ENCODE results near the gene TNIP2.
"Not testable (repeated sequence)": the region's sequence is repeated elsewhere in the genome, so short reads cannot be mapped to it uniquely, and the experiment has no call there.

The TNIP2 gene

DNA sequence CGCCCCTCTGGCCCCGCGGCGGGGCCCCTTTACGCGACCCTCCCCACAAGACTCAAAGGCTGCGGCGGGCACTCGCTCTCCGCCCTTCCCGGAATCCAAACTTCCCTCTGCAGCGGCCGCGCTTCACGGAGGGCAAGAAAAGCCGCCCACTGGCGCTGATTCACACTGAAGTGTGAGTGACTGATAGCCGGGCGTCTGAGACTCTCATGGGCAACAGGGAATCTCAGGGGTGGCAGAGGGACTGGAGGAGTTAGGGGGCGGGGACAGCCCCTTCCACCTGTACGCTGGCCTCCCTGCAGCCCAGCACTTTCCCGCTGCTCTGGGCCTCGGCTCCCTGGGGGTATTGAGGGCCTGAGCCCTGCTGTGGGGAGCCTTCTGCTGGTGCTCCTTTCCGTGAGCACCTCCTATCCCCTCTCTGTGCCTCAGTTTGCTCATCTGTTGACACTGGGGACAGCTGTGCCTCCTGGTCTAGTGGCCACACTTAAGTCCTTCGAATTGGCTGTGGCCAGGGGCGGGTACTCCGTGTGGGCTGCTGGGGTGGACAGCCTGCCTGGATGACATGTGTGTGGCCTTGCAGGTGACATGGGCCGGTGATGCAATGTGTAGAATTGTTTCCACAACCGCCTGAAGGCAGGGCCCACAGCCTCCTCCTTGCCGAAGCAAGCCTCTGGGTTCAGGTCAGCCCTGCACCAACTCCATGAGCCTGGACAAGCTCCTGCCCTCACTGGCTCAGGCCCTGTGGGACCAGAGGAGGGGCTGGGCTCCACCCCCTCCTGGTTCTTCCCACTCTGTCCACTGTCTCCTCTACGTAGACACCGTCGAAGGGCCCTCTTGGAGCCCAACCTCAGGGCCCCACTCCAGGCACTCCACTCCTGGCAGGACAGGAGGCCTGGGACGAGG, 37.7 kb upstream of the TNIP2 start:
- DNase-seq: no peak

DNA sequence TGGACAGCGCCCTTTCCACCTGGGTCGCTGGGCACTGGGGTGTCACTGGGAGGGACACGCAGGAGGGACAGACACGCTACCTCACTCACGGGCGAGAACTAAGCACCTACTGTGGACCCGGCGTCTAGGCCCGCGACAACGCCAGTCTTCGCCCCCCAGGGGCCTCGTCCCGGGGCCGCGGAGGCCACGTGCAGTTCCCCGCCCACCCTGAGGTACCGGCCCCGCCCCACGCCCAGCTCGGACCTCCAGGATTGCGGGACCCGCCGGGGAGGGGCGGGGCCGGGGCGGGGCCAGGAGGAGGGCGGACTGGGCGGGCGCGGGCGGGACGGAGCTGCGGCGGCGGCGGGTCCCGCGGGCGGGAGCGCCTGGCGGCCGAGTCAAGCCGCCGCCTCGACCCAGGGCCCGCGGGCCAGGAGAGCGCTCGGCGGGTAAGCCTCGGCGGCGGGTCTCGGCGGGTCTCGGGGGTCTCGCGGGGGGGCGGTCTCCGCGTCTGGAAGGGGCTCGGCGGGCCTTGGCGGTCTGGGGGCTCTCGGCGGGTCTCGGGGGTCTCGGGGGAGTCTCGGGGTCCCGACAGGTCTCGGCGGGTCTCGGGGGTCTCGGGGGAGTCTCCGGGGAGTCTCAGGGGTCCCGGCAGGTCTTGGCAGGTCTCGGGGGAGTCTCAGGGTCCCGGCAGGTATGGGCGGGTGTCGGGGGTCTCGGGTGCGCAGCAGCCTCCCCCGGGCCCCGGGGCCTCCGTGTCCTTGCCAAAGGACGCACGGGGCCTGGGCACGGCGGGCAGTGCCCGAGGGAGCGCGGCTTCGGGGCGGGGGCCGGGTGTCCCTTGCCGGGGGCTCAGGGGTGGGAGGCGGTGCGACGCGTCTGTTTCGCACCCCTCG, 36.8 kb upstream of the TNIP2 start, which contains the start of gene SH3BP2:
SH3BP2 (plus strand) TSS at position 375 of the 875 bp plus-strand sequence. CDS start 27,533 bp downstream, outside the sequence.
- no peak for DNase-seq

DNA sequence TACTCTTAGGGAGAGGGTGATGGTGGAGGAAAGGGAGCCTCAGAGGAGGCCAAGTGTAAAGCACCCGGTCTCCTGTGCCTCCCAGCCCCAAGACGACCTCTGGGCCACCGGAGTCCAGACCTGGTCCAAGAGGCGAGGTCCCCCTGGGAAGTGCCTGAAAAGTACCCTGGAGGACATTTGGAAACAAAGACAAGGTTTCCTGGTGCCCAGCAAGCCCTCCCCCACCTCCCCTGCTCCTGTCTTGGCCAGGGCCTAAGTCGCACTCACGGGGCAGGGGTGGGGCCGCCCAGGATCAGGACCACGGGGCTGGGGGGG, 36.2 kb upstream of the TNIP2 start:
- DNase-seq: no peak

DNA sequence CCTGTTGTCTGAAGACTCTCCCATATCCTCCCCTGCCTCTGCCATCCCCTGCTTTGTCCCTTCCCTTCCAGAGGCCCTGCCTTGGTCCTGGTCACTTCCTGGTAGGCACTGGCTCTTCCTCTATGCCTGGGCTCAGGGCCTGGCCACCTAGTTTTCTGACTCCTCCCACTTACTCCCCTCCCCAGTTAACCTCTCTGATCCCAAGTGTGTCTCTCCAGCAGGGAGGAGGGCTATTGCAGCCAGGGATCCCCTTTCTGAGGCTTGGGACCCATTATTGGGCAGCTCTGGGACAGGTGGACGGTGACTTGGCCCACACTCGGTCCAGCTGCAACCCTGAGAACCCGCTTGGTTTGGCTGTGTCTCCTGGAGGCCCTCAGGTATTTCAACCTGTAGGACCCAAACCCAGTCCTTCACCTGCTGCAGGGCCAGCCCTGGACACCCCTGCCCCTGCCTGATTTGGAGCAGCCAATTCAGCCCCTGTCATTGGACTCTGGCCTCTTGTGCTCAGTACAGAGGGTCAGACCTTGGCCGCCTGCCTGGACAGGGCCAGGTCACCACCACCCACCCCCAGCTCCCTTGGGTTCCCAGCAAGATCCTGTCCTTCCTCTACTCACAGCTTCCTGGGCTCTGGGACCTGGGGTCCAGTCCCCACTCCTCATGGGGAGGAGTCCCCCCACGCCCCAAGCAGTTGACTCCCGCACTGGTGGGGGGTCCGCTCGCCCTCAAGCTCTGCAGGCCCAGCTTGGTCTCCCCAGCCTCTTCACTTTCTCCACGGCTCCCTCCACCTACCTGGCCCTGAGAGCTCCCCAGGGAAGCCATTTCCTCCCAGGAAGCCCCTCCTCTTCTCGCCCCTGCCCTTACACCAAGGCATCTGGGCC, 35.6 kb upstream of the TNIP2 start:
- DNase-seq: no peak

DNA sequence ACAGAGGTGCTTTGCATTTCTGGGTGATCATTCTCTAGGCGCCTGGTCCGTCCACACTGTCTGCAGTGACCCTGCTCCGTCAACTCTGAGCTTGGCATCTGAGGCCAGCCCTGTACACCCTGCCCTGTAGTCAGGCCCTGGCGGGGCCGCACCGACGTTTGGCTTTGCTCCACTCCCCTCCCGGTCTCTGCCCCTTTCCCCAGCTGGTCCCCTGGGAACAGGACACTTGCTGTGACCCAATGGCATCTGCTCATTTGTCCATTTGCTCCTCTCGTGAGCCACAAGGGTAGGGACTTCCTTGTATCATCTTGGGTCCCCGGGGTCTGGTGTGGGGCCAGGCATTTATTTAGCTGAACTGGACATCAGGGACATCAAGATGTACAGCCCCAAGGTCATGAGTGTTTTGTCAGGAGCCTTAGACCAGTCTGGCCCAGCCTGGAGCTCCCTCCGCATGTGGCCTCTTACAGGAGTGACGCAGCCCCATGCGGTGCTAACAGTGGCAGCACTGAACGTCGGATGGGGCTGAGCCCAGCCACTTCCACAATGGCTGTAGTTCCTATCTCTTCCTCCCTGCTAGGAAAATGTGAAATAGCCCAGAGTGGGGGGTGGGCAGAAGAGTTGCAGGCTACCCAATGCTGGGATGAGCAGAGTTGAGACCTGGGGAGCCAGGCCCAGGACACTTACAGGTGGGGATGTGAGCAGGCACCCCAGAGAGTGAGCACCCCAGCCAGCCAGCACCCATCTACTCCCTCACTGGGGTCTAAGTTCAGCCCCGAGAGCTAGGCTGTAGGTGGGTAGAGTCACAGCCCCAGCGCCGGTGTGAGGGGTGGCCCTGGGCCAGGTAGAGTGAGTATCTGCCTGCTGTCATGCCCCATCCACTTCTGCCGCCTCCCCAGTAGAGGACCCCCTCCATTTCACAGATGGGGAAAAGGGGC, 34.7 kb upstream of the TNIP2 start:
- no peak for DNase-seq

DNA sequence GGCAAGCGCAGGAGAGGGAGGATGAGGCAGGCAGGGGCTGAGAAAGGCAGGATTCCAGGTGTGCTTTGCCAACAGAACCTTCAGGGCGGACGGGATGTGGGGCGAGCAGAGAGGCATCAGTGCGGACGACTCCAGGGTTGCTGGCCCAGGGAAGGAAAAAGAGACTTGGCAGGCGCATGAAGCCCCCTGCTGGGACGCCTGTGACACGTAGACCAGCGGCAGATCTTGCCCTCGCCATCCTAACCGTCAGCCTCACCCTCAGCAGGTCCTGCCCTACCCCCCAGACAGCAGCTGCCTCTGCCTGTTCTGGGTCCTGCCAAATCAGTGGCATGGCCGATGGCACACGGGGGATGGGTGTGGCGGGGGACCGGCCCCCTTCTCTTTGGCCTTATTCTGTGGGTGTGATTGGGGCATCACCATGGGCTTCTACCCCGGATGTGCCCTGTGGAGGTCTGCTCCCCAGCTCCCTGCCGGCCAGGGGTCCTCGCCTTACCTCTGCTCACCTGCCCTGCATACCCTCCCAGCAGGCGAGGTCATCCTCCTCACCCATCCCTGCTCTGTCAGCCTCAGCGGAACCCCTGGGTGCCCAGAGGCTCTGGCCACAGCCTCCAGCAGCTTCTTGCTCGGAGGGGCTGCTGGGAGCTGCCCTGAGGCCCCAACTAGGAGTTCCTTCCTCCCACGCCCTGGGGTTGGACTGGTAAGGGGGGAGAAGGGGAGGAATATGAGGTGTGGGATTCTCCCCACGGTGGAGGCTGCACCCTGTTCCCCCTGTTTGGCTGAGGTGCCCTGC, 33.9 kb upstream of the TNIP2 start:
- DNase-seq: no peak

DNA sequence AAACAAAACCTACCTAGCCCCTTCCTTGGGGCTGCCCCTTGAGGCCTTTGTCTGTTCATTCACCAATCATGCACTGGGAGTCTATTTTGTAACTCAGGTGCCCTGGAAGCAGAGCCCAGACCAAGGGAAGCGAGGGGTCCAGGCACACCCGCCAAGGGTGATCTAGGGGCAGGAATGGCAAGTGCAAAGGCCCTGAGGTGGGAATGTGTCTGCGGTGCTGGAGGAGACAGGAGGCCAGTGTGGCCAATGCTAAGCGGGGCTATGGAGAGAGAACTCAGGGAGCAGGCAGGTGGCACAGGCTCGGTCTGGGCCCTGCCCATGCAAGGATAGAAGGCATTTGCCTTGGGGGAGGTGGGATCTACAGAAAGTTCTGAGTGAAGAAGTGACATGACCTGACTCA, 33.2 kb upstream of the TNIP2 start:
- no peak for DNase-seq

DNA sequence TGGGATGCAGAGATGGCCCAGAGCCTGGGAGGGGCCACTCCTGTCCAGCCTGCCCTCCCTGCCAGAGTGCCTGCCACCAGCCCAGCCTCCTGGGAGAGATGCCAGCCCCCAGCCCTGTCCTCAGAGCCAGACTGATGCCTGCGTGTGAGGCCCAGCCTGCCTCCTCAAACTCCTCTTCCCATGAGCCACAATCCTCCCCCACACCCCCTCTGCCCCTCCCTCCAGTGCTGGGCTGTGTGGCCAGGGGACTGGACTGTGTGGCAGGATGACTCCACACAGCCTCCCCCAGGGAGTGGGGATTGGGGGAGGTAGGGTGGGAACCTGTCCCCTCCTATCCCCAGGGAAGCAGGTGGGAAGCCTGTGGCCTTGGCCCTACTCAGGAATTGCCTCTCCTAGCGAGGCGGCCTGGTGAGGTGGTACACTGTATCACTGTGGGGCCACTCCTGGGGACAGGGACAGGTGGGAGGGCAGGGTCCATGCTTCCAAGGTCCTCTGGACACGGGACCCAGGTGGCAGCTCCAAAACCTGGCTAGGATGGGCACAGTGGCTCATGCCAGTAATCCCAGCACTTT, 32.5 kb upstream of the TNIP2 start:
- DNase-seq: no peak

DNA sequence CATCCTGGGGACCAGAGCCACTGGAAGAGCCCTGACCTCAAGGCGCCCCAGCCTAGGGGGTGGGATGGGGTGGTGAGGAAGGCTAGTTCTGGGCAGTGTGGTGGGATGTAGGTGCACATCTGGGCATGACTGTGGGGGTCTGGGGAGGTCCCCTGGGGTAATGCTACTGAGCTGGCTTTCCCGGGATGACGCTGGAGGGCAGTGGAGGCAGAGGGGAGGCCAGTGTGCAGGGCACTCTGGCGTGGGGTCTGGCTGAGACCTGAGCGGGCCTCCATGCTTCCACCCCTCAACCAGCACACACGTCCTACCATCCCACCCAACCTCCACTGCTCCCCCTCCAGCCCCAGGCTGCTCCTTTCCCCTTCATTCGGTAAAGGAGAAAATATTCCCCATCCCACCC, 32.0 kb upstream of the TNIP2 start:
- DNase-seq: no peak

DNA sequence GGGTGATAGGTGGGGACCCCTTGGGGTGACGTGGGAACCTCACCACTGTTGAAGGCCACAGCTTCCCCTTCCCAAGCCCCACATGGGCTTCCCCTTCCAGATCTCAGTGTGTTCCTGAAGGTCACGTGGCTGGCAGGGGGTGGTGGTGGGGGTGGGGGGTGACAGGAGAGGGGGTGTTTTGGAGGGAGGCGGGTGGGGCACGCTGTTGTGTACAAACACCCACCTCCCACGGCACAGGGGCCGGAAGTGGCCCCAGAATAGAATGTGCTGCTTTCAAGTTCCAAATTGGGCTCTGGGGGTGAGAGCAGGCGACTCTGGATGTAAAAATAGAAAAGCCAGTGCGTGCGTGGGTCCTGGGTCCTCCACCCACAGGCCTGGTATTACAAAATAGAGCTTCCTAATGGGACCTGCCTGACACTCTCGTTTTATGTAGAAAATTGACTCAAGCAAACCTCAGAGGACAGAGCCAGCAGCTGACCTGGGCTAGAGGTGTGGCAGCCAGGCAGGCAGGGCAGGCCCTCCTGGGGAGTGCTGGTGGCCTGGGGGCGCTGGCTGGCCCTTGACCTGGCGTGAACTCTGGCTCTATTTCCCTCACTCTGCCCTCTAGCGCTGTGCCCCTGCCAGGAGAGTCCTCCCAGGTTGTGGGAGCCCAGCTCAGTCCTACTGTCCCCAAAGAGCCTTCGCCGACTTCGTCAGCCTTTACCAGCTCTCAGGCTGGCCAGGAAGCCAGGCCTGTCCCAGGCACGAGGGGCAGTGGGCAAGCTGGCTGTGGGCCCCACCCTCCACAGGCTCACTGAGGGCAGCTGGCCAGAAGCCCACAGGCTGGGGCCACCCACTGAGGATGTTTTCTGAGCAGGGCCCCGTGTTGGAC, 31.3 kb upstream of the TNIP2 start:
- no peak for DNase-seq

DNA sequence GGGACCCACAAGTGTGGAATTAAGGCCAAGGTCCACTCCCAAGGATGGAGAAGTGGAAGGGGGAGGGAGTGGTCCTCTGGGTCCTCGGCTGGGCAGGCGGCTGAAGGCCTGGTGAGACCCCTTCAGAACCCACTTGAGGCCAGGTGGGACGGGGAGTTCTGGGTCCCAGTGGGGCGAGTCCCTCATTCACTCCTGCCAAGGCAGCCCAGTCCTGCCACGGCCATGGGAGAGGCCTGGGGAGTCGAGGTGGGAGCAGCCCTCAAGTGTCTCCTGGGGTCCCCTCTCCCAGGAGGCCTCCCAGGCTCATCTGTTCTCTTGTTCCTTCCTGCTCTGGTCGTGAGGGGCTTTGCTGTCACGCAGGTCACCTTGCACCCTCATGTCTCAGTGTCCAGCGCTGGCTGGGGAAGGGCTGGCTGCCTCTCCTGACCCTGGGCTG, 30.7 kb upstream of the TNIP2 start:
- no peak for DNase-seq

DNA sequence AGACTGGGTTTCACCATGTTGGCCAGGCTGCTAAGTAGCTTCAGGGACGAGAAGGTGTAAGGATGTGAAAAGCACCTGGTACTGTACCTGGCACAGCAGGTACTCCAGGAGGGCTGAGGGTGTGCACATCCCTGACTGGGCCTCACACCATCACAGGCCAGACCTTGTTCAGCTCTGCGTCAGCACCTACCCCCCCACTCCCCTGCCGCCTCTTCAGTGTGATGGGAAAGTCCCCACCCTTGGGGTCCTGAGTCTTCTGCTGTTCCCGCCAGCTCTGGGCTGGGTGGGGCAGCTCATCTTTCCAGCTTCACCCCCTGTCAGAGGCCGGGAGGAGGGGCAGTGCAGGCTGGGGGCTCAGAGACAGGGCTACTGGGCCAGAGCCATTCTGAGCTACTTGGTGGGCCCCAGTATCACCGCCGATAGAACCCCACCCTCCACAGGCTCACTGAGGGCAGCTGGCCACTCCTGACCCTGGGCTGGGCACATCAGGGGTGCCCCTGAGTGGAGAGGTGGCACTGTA, 30.1 kb upstream of the TNIP2 start:
- DNase-seq: no peak

DNA sequence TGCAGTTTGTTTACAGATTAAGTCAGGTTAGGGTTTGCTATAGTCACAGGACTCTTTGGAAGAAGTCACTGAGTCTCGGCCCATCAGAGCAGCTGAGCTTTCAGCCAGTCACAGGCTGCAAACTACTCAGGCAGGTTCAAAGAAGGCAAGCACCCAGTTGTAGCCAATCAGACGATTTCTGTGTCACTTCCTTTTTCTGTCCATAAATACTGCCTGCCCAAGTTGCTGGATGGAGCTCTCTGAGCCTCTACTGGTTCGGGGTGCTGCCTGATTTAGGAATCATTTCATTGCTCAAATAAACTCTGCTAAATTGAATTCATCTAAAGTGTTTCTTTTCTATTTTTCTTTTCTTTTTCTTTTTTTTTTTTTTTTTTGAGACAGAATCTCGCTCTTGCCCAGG, 29.5 kb upstream of the TNIP2 start:
- DNase-seq: no peak

DNA sequence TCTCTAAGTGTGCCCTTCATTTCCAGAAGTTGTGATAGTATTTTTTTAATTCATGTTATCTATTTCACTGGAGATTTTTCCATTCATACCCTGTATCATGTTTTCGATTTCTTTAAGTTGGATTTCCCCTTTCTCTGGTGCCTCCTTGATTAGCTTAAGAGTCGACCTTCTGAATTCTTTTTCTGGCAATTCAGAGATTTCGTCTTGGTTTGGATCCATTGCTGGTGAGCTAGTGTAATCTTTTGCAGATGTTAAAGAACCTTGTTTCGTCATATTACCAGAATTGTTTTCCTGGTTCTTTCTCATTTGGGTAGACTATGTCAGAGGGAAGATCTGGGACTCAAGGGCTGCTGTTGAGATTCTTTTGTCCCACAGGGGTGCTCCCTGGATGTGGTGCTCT, 27.7 kb upstream of the TNIP2 start:
- no peak for DNase-seq

DNA sequence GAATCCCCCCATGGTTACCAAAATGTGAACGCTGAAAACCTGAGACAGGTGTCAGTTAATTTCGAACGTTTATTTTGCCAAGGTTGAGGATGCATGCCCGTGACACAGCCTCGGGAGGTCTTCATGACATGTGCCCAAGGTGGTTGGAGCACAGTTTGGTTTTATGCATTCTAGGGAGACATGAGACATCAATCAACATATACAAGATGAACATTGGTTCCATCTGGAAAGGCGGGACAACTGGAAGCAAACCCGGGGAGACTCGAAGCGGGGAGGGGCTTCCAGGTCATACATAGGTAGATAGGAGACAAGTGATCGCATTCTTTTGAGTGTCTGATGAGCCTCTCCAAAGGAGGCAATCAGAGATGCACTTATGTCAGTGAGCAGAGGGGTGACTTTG, 25.8 kb upstream of the TNIP2 start:
- no peak for DNase-seq

DNA sequence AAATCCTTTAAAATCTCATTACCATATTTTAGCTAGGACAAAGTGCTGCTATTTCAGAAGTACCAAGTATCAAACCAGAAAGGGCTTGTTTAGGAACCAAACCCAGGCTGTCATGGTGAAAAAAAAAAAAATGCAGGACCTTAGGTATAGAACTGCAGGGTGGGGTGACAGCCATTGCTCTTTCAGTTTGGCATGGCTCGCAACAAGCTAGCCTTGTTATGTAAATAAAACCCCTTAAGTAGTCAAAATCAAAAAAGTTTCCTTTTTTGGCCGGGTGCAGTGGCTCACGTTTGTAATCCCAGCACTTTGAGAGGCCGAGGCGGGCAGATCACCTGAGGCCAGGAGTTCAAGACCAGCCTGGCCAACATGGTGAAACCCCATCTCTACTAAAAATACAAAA, 24.5 kb upstream of the TNIP2 start:
- not testable (repeated sequence) for DNase-seq

DNA sequence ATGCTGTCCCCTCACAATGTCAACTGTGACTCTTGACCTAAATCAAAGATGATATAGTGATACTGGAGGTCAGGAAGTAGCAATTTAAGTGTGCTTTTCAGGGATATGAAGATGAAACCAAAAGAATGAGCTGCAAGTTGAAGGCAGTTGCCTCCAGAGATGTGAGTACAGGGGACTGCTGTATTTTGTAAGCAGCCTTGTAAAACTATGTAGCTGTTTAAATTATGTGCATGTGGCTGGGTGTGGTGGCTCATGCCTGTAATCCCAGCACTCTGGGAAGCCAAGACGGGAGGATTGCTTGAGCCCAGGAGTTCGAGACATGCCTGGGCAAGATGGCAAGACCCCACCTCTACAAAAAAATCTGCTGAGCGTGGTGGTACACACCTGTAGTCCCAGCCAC, 15.1 kb upstream of the TNIP2 start:
- DNase-seq: no peak

DNA sequence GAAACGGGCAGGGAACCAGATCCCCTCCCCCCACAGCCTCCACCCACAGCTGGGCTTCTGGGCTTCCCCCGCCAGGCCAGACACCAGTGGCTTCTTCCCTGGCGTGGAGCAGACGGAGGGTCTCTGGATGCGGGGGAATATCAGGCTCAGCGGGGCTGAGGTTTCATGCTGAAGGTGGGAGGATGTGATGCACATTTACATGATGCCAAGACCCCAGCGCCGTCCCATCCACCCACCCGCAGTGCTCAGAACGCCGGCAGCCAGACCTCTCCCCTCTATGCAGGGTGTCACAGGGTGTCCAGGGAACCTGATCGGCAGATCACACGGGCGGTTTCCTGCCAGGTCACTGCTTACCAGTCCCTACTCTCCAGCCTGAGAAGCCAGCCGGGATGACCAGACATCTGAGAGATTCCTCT, 12.8 kb upstream of the TNIP2 start:
- DNase-seq: no peak

DNA sequence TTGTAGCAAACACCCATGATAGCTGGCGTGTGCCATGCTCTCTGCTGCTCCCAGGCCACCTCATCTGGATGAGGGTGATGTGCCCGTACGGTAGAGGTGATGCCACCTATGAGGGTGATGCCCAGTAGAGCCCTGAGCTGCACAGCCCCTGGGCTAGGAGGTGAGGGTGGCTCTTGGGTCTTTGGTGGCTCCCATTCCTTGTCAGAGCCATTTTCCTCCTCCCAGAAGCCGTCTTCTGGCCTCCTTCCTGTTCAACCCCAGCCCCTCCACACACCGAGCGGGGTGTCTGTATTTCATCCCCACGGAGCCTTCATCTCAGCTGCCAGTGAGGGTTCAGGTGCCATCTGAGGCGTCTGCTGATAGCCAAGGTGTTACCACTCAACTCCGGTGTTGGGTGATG, 12.0 kb upstream of the TNIP2 start:
- no peak for DNase-seq
